GM12878 (cell line): ENCODE measurements around the gene PDHA1.

Source experiments
- ATF3 ChIP-seq: IDR thresholded peaks from 2 replicates; pipeline ENCODE4 v1.6.1; 2011; ENCODE audit warnings: low read depth, mild to moderate bottlenecking, low read length, moderate library complexity, borderline replicate concordance; ENCODE audit errors: extremely low read depth
- CHD4 ChIP-seq: fragments of 200-600 bp; sonication (generic); IDR thresholded peaks from 2 replicates; pipeline ENCODE4 v1.6.1; 2016; ENCODE audit warnings: mild to moderate bottlenecking
- CREB1 ChIP-seq: IDR thresholded peaks from 2 replicates; pipeline ENCODE4 v1.6.1; 2012; ENCODE audit warnings: low read depth, mild to moderate bottlenecking, inconsistent platforms
- ESRRA ChIP-seq: IDR thresholded peaks from 2 replicates; pipeline ENCODE4 v1.6.1; 2012; ENCODE audit warnings: mild to moderate bottlenecking, low read length, improper control_type of control experiment
- ETV6 ChIP-seq, 2 experiments: fragments of 450-650 bp in 1 of 2; IDR thresholded peaks in 1 of 2; conservative IDR thresholded peaks in 1 of 2; 2 replicates each; pipeline ENCODE4 v1.6.1; 2014; ENCODE audit warnings: antibody characterized with exemption in 1 of 2, borderline replicate concordance in 1 of 2, low read depth in 1 of 2, mild to moderate bottlenecking in 1 of 2, moderate library complexity in 1 of 2
- POLR2A ChIP-seq: IDR thresholded peaks from 2 replicates; pipeline ENCODE4 v1.6.1; 2011; ENCODE audit warnings: low read depth, mild to moderate bottlenecking, low read length
- PRDM15 ChIP-seq: fragments of 450-650 bp; formaldehyde crosslinking; IDR thresholded peaks from 2 replicates; pipeline ENCODE4 v1.4.0; 2020; ENCODE audit warnings: mild to moderate bottlenecking, moderate library complexity
- RAD21 ChIP-seq: IDR thresholded peaks from 2 replicates; pipeline ENCODE4 v1.6.1; 2011; ENCODE audit warnings: mild to moderate bottlenecking, low read depth, low read length, moderate library complexity; ENCODE audit not compliant: insufficient read depth
- SIN3A ChIP-seq: IDR thresholded peaks from 2 replicates; pipeline ENCODE4 v1.6.1; 2012; ENCODE audit warnings: low read depth, low read length, improper control_type of control experiment
- SMC3 ChIP-seq: IDR thresholded peaks from 2 replicates; pipeline ENCODE4 v1.6.1; 2011; ENCODE audit warnings: low read length, improper control_type of control experiment, borderline replicate concordance
- TARDBP ChIP-seq: IDR thresholded peaks from 2 replicates; pipeline ENCODE4 v1.6.1; 2016; ENCODE audit warnings: borderline replicate concordance
- TCF3 ChIP-seq: IDR thresholded peaks from 2 replicates; pipeline ENCODE4 v1.6.1; 2012; ENCODE audit warnings: low read depth, mild to moderate bottlenecking, low read length, borderline replicate concordance; ENCODE audit not compliant: insufficient read depth
- USF1 ChIP-seq: IDR thresholded peaks from 2 replicates; pipeline ENCODE4 v1.6.1; 2011; ENCODE audit warnings: borderline replicate concordance, low read depth, mild to moderate bottlenecking, moderate library complexity, mixed read lengths, low read length; ENCODE audit not compliant: insufficient read depth; ENCODE audit errors: extremely low read length
- TF ChIP-seq, protein P1 (sequence below), 3 experiments: IDR thresholded peaks in 2 of 3; conservative IDR thresholded peaks in 1 of 3; 2 replicates each; pipeline ENCODE4 v1.5.1; 2011; ENCODE audit warnings: low read depth in 3 of 3, low read length in 3 of 3, mild to moderate bottlenecking in 3 of 3, control low read depth in 2 of 3, moderate library complexity in 2 of 3, inconsistent platforms in 1 of 3, mixed read lengths in 1 of 3; ENCODE audit not compliant: control insufficient read depth in 2 of 3, insufficient read depth in 1 of 3; ENCODE audit errors: extremely low read depth in 1 of 3

GRCh38 chrX:19334945-19335626 lies 8.6 kb upstream of the PDHA1 start:
- TF ChIP-seq SMC3 (peak; percentile 45), ESRRA (no peak), SIN3A (no peak), CHD4 (no peak), CREB1 (no peak), USF1 (no peak), TCF3 (no peak), TARDBP (no peak), POLR2A (no peak), RAD21 (peak; percentile 45), PRDM15 (no peak), ETV6 (conservative IDR thresholded peaks at IDR 0.05 in 1 of 2, IDR thresholded peaks at IDR 0.05 in 1 of 2; ENCODE audit: borderline replicate concordance in 1 of 2, low read depth in 1 of 2) (no peak), ATF3 (no peak)
- TF ChIP-seq, protein P1, sequence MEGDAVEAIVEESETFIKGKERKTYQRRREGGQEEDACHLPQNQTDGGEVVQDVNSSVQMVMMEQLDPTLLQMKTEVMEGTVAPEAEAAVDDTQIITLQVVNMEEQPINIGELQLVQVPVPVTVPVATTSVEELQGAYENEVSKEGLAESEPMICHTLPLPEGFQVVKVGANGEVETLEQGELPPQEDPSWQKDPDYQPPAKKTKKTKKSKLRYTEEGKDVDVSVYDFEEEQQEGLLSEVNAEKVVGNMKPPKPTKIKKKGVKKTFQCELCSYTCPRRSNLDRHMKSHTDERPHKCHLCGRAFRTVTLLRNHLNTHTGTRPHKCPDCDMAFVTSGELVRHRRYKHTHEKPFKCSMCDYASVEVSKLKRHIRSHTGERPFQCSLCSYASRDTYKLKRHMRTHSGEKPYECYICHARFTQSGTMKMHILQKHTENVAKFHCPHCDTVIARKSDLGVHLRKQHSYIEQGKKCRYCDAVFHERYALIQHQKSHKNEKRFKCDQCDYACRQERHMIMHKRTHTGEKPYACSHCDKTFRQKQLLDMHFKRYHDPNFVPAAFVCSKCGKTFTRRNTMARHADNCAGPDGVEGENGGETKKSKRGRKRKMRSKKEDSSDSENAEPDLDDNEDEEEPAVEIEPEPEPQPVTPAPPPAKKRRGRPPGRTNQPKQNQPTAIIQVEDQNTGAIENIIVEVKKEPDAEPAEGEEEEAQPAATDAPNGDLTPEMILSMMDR (IDR thresholded peaks at IDR 0.05 in 2 of 3, conservative IDR thresholded peaks at IDR 0.05 in 1 of 3; ENCODE audit: control insufficient read depth in 2 of 3, extremely low read depth in 1 of 3, insufficient read depth in 1 of 3, low read depth in 3 of 3, low read length in 3 of 3), result peak; percentile 51 to 77 (median 52)
